CD4-positive, alpha-beta T cell treated with Interleukin-10 for 1 hour (primary cell): ENCODE measurements around the gene IFIT1B.
"Not testable (repeated sequence)": the region's sequence is repeated elsewhere in the genome, so short reads cannot be mapped to it uniquely, and the experiment has no call there.

Experiments
- DNase-seq: peaks from one replicate; pipeline ENCODE4 v3.0.0-alpha.2; 2020

IFIT1B gene

GRCh38 chr10:89377705-89378637 lies at the start of gene IFIT1B:
TSS of gene IFIT1B (plus strand) at chr10:89378056. CDS start at chr10:89378136, 80 bp downstream.
- DNase-seq = no peak

GRCh38 chr10:89329151-89329550 lies 48.7 kb upstream of the IFIT1B start:
- DNase-seq = no peak

- not testable (repeated sequence) for DNase-seq
These were observed 47.8 kb upstream of the IFIT1B start for GRCh38 chr10:89330014-89330413.

- no peak for DNase-seq
These were observed 47.2 kb upstream of the IFIT1B start for GRCh38 chr10:89330537-89331212.

GRCh38 chr10:89331487-89332122 lies 46.3 kb upstream of the IFIT1B start:
- DNase-seq = not testable (repeated sequence)

GRCh38 chr10:89332123-89332633 lies 45.7 kb upstream of the IFIT1B start:
- DNase-seq = peak; percentile 69

GRCh38 chr10:89335226-89335625 lies 42.6 kb upstream of the IFIT1B start:
- no peak for DNase-seq

GRCh38 chr10:89336241-89336640 lies 41.6 kb upstream of the IFIT1B start:
- DNase-seq = no peak

GRCh38 chr10:89337484-89337883 lies 40.4 kb upstream of the IFIT1B start:
- DNase-seq = peak; percentile 42

- no peak for DNase-seq
These were observed 39.1 kb upstream of the IFIT1B start for GRCh38 chr10:89338713-89339112.

GRCh38 chr10:89339875-89340274 lies 38.0 kb upstream of the IFIT1B start:
- no peak for DNase-seq

- no peak for DNase-seq
These were observed 36.2 kb upstream of the IFIT1B start for GRCh38 chr10:89341649-89342048.

- no peak for DNase-seq
These were observed 35.5 kb upstream of the IFIT1B start for GRCh38 chr10:89342206-89342958.

- DNase-seq = no peak
These were observed 34.6 kb upstream of the IFIT1B start for GRCh38 chr10:89343089-89343767.

GRCh38 chr10:89344156-89344555 lies 33.7 kb upstream of the IFIT1B start:
- no peak for DNase-seq

GRCh38 chr10:89345367-89346000 lies 32.4 kb upstream of the IFIT1B start:
- DNase-seq = no peak

GRCh38 chr10:89346405-89347254 lies 31.2 kb upstream of the IFIT1B start:
- no peak for DNase-seq

- DNase-seq = no peak
These were observed 30.0 kb upstream of the IFIT1B start for GRCh38 chr10:89347701-89348457.

- no peak for DNase-seq
These were observed 29.4 kb upstream of the IFIT1B start for GRCh38 chr10:89348481-89348880.

- DNase-seq = no peak
These were observed 28.9 kb upstream of the IFIT1B start for GRCh38 chr10:89348975-89349374.
